Renal pelvis (tissue), 4 donors: ENCODE measurements around the gene ST8SIA4. TPM values are rescaled to one million over a fixed set of nuclear protein-coding genes. Genes with fewer than 3 reads are reported as not detected.

Experiments used
- DNase-seq: peaks from one replicate; pipeline ENCODE4 v3.0.0-alpha.2; 2013
- polyA plus RNA-seq, 3 donors: library from polyadenylated mRNA; unstranded; fragments of 120-200 nt; gene quantifications; one replicate each; pipeline ENCODE4 v1.2.1, GENCODE V29; 2013; ENCODE audit not compliant: insufficient read length in 3 of 3

Gene ST8SIA4
- polyA plus RNA-seq, 3 donors = 3.9 to 7.6 (median 4.3) TPM

- DNase-seq = no peak
Observed at GRCh38 chr5:100889896-100890295, 13.2 kb downstream of the ST8SIA4 start.

GRCh38 chr5:100889165-100889743 lies 13.8 kb downstream of the ST8SIA4 start:
- no peak for DNase-seq

GRCh38 chr5:100877274-100877673 lies 25.8 kb downstream of the ST8SIA4 start:
- no peak for DNase-seq

- DNase-seq = no peak
Observed at GRCh38 chr5:100872408-100873190, 30.5 kb downstream of the ST8SIA4 start.

- no peak for DNase-seq
Observed at GRCh38 chr5:100867039-100867562, 36.0 kb downstream of the ST8SIA4 start.

GRCh38 chr5:100864931-100865330 lies 38.2 kb downstream of the ST8SIA4 start:
- no peak for DNase-seq

- DNase-seq = no peak
Observed at GRCh38 chr5:100863739-100864138, 39.3 kb downstream of the ST8SIA4 start.

GRCh38 chr5:100861148-100861547 lies 41.9 kb downstream of the ST8SIA4 start:
- DNase-seq = no peak

GRCh38 chr5:100860407-100860806 lies 42.7 kb downstream of the ST8SIA4 start:
- no peak for DNase-seq

GRCh38 chr5:100858987-100859545 lies 44.0 kb downstream of the ST8SIA4 start:
- no peak for DNase-seq

- DNase-seq = no peak
Observed at GRCh38 chr5:100856462-100856861, 46.6 kb downstream of the ST8SIA4 start.

GRCh38 chr5:100855937-100856430 lies 47.1 kb downstream of the ST8SIA4 start:
- no peak for DNase-seq

GRCh38 chr5:100855295-100855694 lies 47.8 kb downstream of the ST8SIA4 start:
- no peak for DNase-seq

GRCh38 chr5:100854591-100854990 lies 48.5 kb downstream of the ST8SIA4 start:
- DNase-seq = no peak

- no peak for DNase-seq
Observed at GRCh38 chr5:100853582-100853981, 49.5 kb downstream of the ST8SIA4 start.

- no peak for DNase-seq
Observed at GRCh38 chr5:100852988-100853449, 50.1 kb downstream of the ST8SIA4 start.

- DNase-seq = no peak
Observed at GRCh38 chr5:100852051-100852450, 51.0 kb downstream of the ST8SIA4 start.

- DNase-seq = no peak
Observed at GRCh38 chr5:100846772-100847171, 56.3 kb downstream of the ST8SIA4 start.

- DNase-seq = no peak
Observed at GRCh38 chr5:100842080-100842479, 61.0 kb downstream of the ST8SIA4 start.

GRCh38 chr5:100841358-100842076 lies 61.6 kb downstream of the ST8SIA4 start:
- no peak for DNase-seq

- no peak for DNase-seq
Observed at GRCh38 chr5:100840789-100841188, 62.3 kb downstream of the ST8SIA4 start.

GRCh38 chr5:100840370-100840769 lies 62.7 kb downstream of the ST8SIA4 start:
- DNase-seq = no peak
